ES-I3 (cell line): ENCODE measurements around the gene SSH2.

ENCODE experiments used
- H3K36me3 ChIP-seq: 2 replicates; pipeline ENCODE4 v1.6.1; 2013; ENCODE audit warnings: mild to moderate bottlenecking, low read length, control low read depth, moderate library complexity; ENCODE audit not compliant: insufficient read depth
- H3K4me1 ChIP-seq: 2 replicates; pipeline ENCODE4 v1.6.1; 2013; ENCODE audit warnings: mild to moderate bottlenecking, control low read depth, low read length; ENCODE audit not compliant: insufficient read depth
- H3K9ac ChIP-seq: 2 replicates; pipeline ENCODE4 v1.6.1; 2013; ENCODE audit warnings: low read depth, mild to moderate bottlenecking, low read length, moderate library complexity
- H3K9me3 ChIP-seq: 2 replicates; pipeline ENCODE4 v1.6.1; 2013; ENCODE audit warnings: mild to moderate bottlenecking, low read length, moderate library complexity; ENCODE audit not compliant: control insufficient read depth, insufficient read depth

SSH2 gene

DNA sequence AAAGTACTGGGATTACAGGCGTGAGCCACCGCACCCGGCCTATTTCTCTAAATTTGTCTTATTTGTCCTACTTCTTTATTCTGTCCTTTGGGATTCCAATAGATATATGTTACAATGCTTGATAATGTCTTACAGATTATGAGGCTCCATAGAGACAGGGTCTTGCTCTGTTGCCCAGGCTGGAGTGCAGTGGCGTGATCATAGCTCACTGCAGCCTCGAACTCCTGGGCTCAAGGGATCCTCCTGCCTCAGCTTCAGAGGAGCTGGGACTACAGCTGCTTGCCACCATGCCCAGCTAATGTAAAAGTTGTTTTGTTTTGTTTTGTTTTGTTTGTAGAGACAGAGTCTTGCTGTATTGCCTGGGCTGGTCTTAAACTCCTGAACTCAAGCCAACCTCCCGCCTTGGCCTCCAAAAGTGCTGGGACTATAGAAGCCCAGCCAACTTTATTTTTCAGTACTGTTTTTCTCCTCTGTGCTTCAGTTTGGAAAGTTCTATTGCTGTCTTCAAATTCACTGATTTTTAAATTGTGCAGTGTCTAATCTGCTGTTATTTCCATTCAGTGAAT is 326.8 kb downstream of the SSH2 start:
- no peaks in the 10 kb centered on the region for H3K9me3 ChIP-seq
- H3K36me3 ChIP-seq = no peaks in the 10 kb centered on the region
- H3K9ac ChIP-seq = no peak overlapping the region
- H3K4me1 ChIP-seq = no peaks in the 10 kb centered on the region

DNA sequence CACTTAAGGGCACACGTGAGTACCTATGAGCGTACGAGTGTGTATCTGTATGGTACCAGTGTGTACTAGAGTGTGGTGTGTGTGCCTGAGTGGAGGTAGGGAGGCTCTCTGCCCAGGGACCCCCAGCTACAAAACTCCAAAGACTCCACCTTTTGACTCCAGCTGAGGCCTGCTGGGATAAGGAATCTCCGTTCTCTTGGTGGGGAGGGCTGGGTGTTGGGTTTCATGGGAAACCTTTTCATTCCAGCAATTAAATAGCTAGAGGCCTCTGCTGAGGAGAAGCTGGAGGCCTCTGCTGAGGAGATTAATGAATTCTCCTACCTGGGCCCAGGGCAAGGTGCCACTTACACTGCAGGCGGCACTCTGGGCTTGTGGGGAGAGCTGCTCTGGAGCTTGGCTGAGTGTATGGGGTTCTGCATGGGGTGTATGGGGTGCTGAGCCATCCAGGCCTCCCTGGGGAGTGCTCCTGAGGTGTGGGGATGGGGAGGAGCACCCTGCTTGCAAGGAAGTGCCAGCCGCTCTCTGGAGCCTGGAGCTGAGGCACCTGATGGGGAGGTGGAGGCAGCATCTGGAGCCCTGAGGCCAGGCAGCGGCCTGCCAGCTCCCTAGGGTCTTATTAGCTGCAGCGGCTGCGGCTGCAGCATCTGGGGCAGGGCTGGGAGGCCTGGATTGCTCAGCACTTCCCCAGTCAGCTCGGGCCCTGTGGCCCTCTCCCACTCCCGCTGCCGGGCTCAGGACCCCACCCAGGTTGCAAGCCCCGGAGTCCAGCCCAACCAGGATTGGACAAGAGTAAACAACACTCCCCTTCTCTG is 332.5 kb downstream of the SSH2 start:
- Histone ChIP-seq H3K9ac (peak overlapping the region; percentile 22; the same call in 1 of the 2 replicates), H3K9me3 (no peaks in the 10 kb centered on the region), H3K4me1 (peaks cover 10% of the 10 kb centered on the region)

DNA sequence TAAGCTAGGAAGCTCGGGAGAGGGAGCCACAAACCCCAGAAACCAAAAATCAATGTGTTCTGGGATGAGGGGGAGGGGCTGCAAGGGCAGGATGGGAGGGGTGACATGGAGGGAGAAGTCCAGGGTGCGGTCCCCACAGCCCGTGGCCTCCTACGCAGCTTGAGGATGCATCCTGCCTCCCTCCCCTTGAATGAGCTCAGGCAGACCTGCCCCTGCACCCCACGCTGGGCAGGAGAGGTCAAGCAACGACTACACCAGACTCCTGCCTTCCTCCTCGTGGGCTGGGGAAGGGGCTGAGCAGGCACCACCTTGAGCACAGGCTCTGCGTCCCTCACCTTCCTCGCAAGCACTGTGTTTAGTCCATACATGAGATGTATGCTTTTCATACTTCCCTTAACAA is 333.2 kb downstream of the SSH2 start:
- Histone ChIP-seq H3K4me1 (peaks cover 10% of the 10 kb centered on the region), H3K36me3 (no peaks in the 10 kb centered on the region), H3K9ac (no peak overlapping the region), H3K9me3 (no peaks in the 10 kb centered on the region)

More for the DNA sequence above, 332.5 kb downstream of the SSH2 start:
- no peaks in the 10 kb centered on the region for H3K36me3 ChIP-seq

DNA sequence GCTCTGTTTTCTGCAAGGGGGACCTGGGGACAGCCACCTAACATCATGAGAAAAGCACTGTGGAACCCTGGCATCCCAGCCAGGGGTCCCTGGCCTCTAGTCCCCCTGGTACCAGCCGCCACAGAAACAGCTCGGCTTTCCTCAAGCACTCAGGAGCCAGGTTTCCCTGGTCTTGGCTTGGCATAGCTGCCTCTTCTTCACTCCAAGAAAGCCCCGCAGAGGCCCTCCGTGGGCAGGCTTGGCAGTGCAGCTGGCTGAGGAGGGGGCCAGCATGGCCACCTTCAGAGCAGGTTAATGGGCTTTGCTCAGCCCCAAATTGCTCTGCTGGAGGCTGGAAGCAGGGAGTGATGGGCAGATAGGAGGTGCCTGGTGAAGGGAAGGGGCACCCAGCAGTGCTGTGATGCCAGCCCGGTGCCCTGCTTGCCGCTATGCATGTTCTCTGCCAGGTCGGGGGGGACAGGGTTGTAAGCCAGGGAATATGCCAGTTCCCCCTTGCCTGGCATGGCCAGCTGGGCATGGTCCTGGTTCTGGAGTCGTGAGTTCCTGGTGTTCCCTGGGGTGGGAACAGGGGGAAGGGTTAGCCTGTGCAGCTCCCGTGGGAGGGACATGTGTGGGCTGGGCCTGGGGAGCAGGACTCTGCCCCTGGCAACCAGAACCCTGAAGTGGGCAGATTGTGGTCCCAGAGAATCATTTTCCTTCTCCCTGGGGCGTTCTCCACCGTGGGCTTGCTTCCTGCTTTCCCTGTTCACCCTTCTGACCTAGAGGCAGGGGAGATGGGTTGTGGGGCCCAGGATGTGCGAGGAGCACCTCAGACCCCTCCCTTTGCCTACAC is 333.9 kb downstream of the SSH2 start:
- Histone ChIP-seq H3K36me3 (no peaks in the 10 kb centered on the region), H3K9ac (no peak overlapping the region), H3K9me3 (no peaks in the 10 kb centered on the region), H3K4me1 (peaks cover 10% of the 10 kb centered on the region)

DNA sequence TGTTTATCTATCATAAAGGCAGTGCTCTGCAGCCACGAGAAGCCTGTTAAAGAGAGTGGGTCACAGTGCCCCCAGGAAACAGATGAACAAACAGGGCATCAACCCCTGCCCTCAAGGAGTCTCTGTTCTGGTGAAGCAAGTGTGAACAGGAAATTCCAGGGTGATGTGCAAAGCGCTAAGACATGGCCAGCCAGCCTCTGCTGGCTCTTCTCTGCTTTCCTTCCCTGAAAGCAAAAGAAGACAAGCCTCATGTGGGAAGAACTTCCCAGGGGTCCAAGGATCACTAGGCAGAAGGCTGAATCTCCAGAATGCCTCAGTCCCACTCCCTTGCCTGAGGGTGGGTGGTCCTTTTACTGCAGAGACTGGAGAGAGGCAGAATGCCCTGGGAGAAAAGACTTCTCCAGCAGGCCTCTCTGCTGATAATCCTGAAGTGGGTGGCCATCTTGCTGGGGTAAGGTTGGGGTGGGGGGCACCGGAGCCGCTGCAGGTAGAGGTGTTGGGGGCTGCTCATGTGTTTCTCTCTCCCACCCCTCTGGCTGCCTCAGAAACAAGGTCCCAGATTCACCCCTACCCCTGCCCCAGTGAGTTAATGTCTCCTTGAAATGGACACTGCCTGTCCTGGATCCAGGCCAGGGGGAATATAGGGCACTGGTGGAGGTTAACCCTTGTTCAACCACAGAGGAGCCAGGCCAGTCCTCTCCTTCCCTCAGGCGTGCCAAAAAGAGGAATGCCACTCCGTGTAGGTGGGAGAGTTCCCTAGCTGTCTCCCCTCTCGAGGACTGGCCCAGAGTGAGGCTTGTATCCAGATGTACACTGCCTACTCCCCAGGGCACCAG is 334.7 kb downstream of the SSH2 start:
- Histone ChIP-seq H3K4me1 (peaks cover 10% of the 10 kb centered on the region), H3K36me3 (no peaks in the 10 kb centered on the region), H3K9ac (no peak overlapping the region), H3K9me3 (no peaks in the 10 kb centered on the region)

DNA sequence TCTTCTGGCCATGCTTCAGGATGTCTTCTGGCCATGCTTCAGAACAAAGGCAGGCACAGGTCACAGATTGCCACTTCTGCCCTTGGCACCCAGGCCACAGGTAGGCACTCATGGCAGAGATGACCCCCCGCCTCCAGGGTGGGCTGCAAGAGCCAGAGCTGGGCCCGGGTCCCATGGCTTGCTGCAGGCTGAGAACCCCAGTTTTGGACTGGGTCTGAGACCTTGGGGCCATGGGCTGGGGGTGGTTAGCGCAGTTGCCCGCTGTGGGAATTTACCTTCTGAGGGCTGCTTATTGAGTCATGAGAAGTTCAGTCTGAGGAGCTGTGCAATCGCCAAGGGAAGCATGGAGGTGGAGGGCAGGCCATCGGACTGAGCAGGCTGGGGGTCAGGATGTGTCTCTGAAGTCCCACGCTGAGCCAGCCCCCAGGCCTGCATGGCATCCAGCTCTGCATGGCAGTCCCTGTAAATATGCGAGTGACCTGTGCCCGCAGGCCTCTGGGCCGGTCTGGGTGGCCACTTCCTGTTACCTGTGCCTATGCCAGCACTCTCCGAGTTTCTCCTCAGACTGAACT is 335.4 kb downstream of the SSH2 start:
- Histone ChIP-seq H3K4me1 (peaks cover 10% of the 10 kb centered on the region), H3K9me3 (no peaks in the 10 kb centered on the region), H3K36me3 (no peaks in the 10 kb centered on the region), H3K9ac (no peak overlapping the region)

DNA sequence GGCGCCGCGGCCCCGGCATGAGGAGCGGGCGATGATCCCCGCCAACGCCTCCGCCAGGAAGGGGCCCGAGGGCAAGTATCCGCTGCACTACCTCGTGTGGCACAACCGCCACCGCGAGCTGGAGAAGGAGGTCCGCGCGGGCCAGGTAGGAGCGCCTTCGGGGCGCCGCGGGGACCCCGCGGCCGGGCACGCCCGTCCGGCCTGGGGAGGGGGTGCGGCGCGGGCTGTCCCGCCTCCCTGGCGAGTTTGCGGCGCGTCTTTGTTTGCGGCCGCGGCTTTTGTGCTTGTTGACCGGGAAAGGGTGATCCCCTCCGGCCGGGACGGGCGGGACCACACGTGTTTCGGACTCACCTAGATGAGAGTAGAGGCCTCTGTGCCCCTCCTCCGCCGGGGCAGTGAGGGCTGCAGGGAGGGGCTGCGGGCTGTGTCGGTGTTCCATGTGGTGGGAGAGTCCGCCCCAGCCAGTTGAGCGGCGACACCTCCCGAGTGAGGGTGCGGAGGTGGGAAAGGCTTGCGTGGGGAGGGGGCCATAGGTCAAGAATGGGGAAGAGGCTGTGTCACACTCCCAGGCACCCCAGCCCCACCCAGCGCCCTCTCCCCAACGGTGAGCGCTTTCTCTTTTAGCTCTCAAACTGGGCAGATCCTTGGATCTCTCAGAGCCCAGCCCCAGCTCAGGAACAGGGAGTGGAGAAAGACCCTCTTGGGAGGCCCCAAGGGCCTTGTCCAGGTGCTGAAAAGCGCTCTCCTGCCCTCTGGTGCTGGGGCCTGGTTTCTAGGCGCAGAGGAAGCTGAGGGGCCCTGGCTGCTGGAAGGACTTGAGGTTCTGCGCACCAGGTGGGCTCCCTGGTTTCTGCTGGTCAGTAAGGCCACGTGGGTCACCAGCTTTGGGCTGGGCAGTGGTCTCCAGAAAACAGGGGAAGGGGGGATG is 336.2 kb downstream of the SSH2 start:
- peaks cover 10% of the 10 kb centered on the region for H3K4me1 ChIP-seq
- peak overlapping the region; percentile 61; the same call in 1 of the 2 replicates for H3K9ac ChIP-seq
- no peaks in the 10 kb centered on the region for H3K36me3 ChIP-seq
- no peaks in the 10 kb centered on the region for H3K9me3 ChIP-seq

DNA sequence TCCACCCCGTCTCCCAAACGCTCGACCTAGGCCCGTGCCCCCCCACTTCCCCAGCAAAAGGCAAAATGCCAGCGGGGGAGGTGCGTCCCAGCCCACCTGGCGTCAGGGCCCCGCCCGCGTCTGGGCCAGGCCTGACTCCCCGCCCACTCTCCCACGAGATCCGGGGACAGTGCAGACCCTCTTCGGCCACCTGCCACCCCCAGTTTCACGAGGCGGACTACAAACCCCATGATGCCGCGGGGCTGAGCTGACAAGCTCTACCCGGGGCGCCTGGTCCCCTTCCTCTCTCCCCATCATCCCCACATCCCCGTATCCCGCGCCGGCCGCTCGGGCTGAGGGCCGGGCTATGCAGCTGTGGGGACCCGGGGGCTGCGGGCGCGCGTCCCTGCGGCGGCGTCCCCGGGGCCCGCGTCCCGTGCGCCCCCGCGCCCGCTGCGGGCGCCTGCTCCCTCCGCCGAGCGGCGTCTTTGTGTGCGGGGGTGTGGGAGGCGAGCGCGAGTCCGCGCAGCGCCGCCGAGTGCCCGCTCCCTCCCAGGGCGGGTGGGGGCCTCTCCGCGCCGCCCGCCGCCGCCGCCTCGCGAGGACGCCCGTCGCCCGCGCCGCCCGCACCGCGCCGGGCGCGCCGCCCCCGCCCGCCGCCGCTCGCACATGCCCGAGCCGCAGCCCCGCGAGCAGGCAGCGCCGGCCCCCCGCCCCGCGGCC is 337.0 kb downstream of the SSH2 start, which contains the start of gene ANKRD13B:
Gene ANKRD13B (plus strand): TSS at position 283 of the 702 bp plus-strand sequence. CDS start 490 bp downstream, outside the sequence.
- Histone ChIP-seq H3K4me1 (peaks cover 10% of the 10 kb centered on the region), H3K36me3 (no peaks in the 10 kb centered on the region), H3K9ac (peak within 1 kb of the TSS; percentile 61; the same call in 1 of the 2 replicates), H3K9me3 (no peaks in the 10 kb centered on the region)

DNA sequence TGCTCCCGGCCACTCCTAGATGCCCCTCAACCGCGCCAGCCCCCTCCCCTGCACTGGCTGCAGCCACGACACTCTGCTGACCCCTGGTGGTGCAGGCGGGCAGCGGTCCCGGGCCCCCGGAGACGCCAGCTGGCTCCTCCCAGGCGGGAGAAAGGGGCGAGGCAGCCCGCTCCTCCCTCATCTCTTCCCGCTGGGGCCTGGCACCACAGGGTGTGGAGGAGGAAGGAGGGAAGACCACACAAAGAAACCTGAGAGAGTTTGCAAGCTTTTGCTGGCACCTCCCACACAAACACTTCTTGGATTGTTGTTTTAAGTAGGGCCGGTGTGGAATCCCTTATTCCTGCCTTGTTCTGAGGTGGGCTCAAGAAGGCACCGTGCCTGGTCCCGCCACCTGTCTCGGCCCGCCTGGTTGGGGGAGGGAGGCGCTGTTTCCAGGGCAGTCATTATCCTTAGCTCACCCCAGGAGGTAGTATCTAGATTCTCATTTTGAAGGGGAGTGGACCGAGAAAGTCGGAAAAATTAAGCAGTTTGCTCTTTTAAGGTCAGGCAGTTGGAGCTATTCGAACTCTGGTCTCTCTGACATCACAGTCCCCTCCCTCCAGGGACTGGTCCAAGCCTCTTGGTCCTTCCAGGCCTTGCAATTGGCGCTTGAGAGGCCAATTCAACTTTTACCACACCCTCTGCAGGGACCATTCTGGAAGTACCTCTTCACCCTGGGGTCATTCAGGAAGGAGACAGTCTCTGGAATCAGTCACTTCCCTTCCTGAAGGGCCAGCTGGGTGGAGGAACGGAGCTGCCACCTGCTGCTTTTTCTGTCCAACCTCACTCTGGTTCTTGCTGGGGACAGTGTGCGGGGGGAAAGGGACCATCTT is 338.1 kb downstream of the SSH2 start:
- Histone ChIP-seq H3K9ac (peak overlapping the region; percentile 69; the same call in 1 of the 2 replicates), H3K4me1 (peaks cover 4% of the 10 kb centered on the region), H3K9me3 (no peaks in the 10 kb centered on the region), H3K36me3 (no peaks in the 10 kb centered on the region)

DNA sequence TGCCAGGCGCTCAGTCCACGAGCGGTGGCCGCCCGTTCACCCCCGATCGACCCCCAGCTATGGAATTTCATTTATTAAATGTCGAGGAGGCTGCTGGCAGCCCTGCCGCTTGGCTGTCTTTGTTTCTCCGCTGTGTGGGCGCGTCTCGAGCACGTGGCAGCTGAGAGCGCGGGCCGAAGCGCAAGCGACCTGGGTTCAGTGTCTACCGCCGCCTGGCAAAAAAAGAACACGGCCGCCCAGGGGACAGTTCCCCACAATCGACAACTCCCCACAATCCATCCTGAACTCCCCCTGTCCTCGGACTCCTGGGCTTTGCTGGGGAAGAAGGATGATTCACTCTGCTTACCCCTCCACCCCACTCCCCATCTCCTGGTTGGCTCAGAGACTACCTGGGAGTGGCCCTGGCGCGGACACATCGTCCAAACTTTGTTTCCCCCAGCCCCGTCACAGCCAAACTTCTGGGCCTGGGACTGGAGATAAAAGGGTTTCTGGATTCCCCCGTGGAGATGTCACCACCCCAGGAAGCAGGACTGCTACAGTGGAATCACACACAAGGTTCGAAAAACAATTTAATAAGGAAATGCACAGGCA is 338.8 kb downstream of the SSH2 start:
- peaks cover 3% of the 10 kb centered on the region; the same call in 1 of the 2 replicates for H3K4me1 ChIP-seq
- H3K9ac ChIP-seq = peak overlapping the region; percentile 69
- H3K36me3 ChIP-seq = no peaks in the 10 kb centered on the region
- H3K9me3 ChIP-seq = no peaks in the 10 kb centered on the region

DNA sequence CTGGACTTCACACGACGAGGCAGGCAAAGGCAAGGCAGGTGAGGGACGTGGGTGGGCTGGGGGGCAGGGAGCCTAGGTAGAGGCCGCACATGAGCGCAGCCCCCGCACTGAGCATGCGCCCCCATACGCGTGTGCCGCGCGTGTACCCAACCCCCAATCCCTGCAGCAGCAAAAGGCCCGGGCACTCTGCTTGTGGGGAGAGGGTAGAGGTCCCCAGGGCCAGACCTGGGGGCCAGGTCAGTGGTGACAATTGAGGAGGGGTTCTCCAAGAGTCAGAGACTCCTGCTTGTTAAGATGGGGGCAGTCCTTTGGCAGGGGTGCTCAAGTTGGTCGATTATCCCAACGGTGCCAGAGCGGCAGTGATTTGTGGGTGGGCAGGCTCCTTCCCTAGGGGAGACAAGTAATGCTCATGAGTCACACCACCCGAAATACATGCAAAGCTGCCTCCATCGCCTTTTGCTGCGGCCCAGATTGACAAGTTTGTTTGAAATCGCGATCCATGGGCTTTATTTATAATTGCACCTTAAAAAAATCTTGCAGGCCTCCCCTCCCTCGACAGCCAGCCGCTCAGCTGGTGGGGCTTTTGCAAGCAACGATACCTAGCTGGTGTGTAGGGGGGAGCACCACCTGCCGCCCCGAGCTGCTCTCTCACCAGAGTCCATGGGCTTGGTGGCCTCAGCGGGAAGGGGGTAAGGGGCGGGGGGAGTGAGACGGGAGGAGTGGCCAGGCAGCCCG is 339.4 kb downstream of the SSH2 start:
- Histone ChIP-seq H3K9ac (peak overlapping the region; percentile 69; the same call in 1 of the 2 replicates), H3K4me1 (peaks cover 4% of the 10 kb centered on the region; the same call in 1 of the 2 replicates), H3K36me3 (no peaks in the 10 kb centered on the region), H3K9me3 (no peaks in the 10 kb centered on the region)
